ENCODE measurements around the gene RMND1. TPM values are rescaled to one million over a fixed set of nuclear protein-coding genes. Genes with fewer than 3 reads are reported as not detected.

The RMND1 gene
- total and polyA plus RNA-seq, 7 donors = 8.0 to 18.3 (median 11.6) TPM

DNA sequence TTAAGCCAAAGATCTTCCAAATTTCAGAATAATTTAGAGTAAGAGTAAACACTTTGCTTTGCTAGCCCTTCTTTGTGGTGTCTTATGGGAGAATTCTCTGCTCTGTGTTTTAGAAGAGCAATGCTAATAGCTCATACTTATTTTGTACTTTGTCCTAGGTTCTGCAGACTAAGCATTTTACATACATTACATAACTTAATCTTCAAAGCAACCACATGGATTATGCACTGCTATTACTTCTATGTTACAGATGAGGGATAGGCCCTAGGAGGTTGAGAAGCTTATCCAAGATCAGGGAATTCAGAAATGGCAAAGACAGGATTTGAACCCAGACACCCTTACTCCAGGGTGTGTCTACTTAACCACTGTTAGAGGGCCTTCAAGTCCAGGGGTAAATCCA, 32.1 kb upstream of the RMND1 start:
- Histone ChIP-seq H3K27ac (no peak overlapping the region), H3K4me1 (no peaks in the 10 kb centered on the region), H3K36me3 (ENCODE audit: insufficient read depth in 1 of 2, low read depth in 1 of 2) (no peaks in the 10 kb centered on the region), H3K4me3 (no peak overlapping the region), H3K9me3 (no peaks in the 10 kb centered on the region), H3K27me3 (ENCODE audit: insufficient read depth in 3 of 3, low read length in 2 of 3) (no peaks in the 10 kb centered on the region)
- TF ChIP-seq, protein P1, sequence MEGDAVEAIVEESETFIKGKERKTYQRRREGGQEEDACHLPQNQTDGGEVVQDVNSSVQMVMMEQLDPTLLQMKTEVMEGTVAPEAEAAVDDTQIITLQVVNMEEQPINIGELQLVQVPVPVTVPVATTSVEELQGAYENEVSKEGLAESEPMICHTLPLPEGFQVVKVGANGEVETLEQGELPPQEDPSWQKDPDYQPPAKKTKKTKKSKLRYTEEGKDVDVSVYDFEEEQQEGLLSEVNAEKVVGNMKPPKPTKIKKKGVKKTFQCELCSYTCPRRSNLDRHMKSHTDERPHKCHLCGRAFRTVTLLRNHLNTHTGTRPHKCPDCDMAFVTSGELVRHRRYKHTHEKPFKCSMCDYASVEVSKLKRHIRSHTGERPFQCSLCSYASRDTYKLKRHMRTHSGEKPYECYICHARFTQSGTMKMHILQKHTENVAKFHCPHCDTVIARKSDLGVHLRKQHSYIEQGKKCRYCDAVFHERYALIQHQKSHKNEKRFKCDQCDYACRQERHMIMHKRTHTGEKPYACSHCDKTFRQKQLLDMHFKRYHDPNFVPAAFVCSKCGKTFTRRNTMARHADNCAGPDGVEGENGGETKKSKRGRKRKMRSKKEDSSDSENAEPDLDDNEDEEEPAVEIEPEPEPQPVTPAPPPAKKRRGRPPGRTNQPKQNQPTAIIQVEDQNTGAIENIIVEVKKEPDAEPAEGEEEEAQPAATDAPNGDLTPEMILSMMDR (IDR thresholded peaks at IDR 0.05) = no peak
- ATAC-seq = no peak
- DNase-seq = no peak
- intact Hi-C loops (cut with DNase I) = no loop called here

DNA sequence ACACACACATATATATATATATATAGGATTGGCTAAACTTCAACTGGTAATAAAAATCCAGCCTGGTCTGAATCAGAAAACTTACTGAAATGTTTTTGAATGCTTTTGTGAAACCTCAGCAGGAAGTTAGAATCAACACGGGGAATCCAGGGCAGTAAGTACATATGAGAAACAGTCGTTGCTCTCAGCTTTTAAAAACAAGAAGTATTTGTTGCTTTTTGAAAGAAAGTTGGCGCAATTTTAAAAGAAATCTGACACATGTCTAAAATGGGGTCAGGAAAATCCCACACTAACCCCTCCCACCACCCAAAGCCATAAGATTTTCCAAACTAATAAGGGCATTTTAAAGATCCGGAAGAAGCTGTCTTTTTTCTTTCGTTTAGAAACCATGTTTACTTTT, 30.4 kb upstream of the RMND1 start:
- no peak for DNase-seq
- Histone ChIP-seq H3K4me3 (peak overlapping the region; percentile 9), H3K27me3 (ENCODE audit: insufficient read depth in 3 of 3, low read length in 2 of 3) (no peaks in the 10 kb centered on the region), H3K36me3 (ENCODE audit: insufficient read depth in 1 of 2, low read depth in 1 of 2) (no peaks in the 10 kb centered on the region), H3K4me1 (no peaks in the 10 kb centered on the region), H3K9me3 (no peaks in the 10 kb centered on the region), H3K27ac (no peak overlapping the region)
- ATAC-seq = no peak
- WGBS, 3 donors = 61 to 64% (median 64%) methylated on average over 5 of the region's 5 CpGs
- TF ChIP-seq, protein P1 (IDR thresholded peaks at IDR 0.05) = no peak
- intact Hi-C loops (cut with DNase I) = no loop called here

DNA sequence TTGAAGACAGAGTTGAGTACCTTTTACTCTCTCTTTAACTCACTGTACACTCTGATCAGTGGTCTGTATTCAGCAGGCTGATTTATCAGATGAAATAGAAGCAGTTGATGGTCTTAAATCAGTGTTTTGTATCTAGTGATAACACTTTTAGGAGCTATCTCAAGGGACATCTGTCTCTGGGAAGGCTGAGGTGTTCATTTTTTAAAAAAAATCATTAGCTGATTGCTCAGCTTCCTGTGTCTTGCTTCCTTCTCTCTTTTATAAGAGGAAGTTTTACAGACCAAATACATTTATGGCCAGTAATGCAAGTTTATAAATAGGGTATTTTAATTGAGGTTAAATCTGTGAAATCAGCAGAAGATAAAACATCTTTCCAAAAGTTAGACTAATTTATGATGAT, 29.9 kb upstream of the RMND1 start:
- Histone ChIP-seq H3K4me3 (no peak overlapping the region), H3K27me3 (ENCODE audit: insufficient read depth in 3 of 3, low read length in 2 of 3) (no peaks in the 10 kb centered on the region), H3K36me3 (ENCODE audit: insufficient read depth in 1 of 2, low read depth in 1 of 2) (no peaks in the 10 kb centered on the region), H3K9me3 (no peaks in the 10 kb centered on the region), H3K4me1 (no peaks in the 10 kb centered on the region), H3K27ac (no peak overlapping the region)
- no peak for ATAC-seq
- intact Hi-C loops (cut with DNase I) = no loop called here
- TF ChIP-seq, protein P1 (IDR thresholded peaks at IDR 0.05) = no peak
- no peak for DNase-seq

DNA sequence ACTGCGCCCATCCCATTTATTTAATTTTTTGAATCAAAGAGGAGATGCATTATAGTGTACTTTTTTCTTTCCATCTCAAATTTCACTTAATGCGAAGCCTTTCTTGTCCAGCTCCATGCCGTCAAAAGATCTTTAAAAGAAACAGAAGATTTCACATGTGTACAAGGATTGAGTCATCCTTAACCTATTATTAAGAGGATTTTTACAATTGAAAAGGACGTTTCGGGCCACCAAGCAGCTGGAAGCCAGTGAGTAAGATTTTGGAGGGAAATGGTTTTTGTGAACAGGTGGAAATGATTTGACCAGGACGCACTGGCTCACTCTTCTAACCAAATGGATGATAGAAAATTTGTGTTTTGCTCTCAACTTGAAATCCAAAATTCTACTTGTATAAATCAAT, 26.7 kb upstream of the RMND1 start:
- no peak for ATAC-seq
- Histone ChIP-seq H3K9me3 (no peaks in the 10 kb centered on the region), H3K4me3 (no peak overlapping the region), H3K27ac (no peak overlapping the region), H3K36me3 (ENCODE audit: insufficient read depth in 1 of 2, low read depth in 1 of 2) (no peaks in the 10 kb centered on the region), H3K4me1 (no peaks in the 10 kb centered on the region), H3K27me3 (ENCODE audit: insufficient read depth in 3 of 3, low read length in 2 of 3) (no peaks in the 10 kb centered on the region)
- intact Hi-C loops (cut with DNase I) = no loop called here
- no peak for DNase-seq
- TF ChIP-seq, protein P1 (IDR thresholded peaks at IDR 0.05) = no peak
- 66 to 77% (median 68%) methylated on average over 6 of the region's 6 CpGs for WGBS, 3 donors

DNA sequence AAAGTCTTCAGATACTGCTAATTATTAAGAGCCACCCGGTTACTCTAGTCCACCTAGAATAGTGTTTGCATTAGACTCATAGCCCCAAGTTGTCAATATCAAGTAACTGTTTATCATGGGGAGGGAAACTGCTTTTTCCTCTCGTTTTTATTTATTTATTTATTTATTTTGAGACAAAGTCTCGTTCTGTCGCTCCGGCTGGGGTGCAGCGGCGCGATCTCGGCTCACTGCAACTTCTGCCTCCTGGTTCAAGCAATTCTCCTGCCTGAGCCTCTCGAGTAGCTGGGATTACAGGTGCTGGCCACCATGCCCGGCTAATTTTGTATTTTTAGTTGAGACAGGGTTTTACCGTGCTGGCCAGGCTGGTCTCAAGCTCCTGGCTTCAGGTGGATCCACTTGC, 25.8 kb upstream of the RMND1 start:
- no peak for DNase-seq
- intact Hi-C loops (cut with DNase I) = no loop called here
- 95 to 96% (median 95%) methylated on average over 12 of the region's 12 CpGs for WGBS, 3 donors

More for the DNA sequence above, 25.8 kb upstream of the RMND1 start:
- Histone ChIP-seq H3K36me3 (ENCODE audit: insufficient read depth in 1 of 2, low read depth in 1 of 2) (no peaks in the 10 kb centered on the region), H3K4me1 (no peaks in the 10 kb centered on the region), H3K27me3 (ENCODE audit: insufficient read depth in 3 of 3, low read length in 2 of 3) (no peaks in the 10 kb centered on the region), H3K27ac (no peak overlapping the region), H3K9me3 (no peaks in the 10 kb centered on the region), H3K4me3 (no peak overlapping the region)
- TF ChIP-seq, protein P1 (IDR thresholded peaks at IDR 0.05) = no peak
- ATAC-seq = no peak
